ENCODE data around the gene KRT28. TPM values are rescaled to one million over a fixed set of nuclear protein-coding genes. Genes with fewer than 3 reads are reported as not detected.

Gene KRT28
- total and polyA plus RNA-seq, 2 donors (not counting 3 experiments of a cell fraction or from before 2014, with no cell fraction given), result not detected

GRCh38 chr17:40772101-40772500, 27.7 kb downstream of the KRT28 start, which contains the start of gene KRT26:
TSS of gene KRT26 (minus strand) at chr17:40772201. CDS start at chr17:40772113, 88 bp downstream.
- Histone ChIP-seq H3K9ac (replicated peaks; ENCODE audit: extremely low read depth, insufficient read depth, low read length) (no peak within 1 kb of the TSS), H3K4me3 (replicated peaks in 1 of 3; ENCODE audit: insufficient read depth in 1 of 3, low read depth in 1 of 3, low read length in 3 of 3) (no peak within 1 kb of the TSS), H3K9me1 (replicated peaks; ENCODE audit: control insufficient read depth, extremely low read depth, insufficient read depth, low read length) (no peaks in the 10 kb centered on the region), H3K27ac (ENCODE audit: insufficient read depth, low read depth, low read length) (no peak within 1 kb of the TSS), H3K9me3 (replicated peaks; ENCODE audit: control insufficient read depth, insufficient read depth, low read length) (no peaks in the 10 kb centered on the region), H3K4me2 (ENCODE audit: insufficient read depth, low read length) (no peak within 1 kb of the TSS), H3K79me2 (ENCODE audit: control insufficient read depth, insufficient read depth, low read length) (no peaks in the 10 kb centered on the region), H3K4me1 (ENCODE audit: control insufficient read depth, extremely low read depth, insufficient read depth, low read length) (no peaks in the 10 kb centered on the region), H3K36me3 (ENCODE audit: control insufficient read depth in 2 of 2, extremely low read depth in 1 of 2, insufficient read depth in 2 of 2, low read length in 2 of 2) (no peaks in the 10 kb centered on the region), H3K27me3 (ENCODE audit: control insufficient read depth in 2 of 2, insufficient read depth in 2 of 2, low read length in 2 of 2) (peaks cover 6 to 9% of the 10 kb centered on the region in 2 experiments), H2AFZ (ENCODE audit: low read depth, low read length) (no peak within 1 kb of the TSS), H4K20me1 (replicated peaks; ENCODE audit: control insufficient read depth, extremely low read depth, insufficient read depth, low read length) (no peaks in the 10 kb centered on the region)
- FAIRE-seq, result no peak
- TF ChIP-seq MYC (IDR thresholded peaks at IDR 0.05; ENCODE audit: low read depth, low read length) (no peak), FOS (IDR thresholded peaks at IDR 0.05; ENCODE audit: borderline replicate concordance, insufficient read depth, low read length) (no peak), POLR2A (IDR thresholded peaks at IDR 0.05; ENCODE audit: low read depth, low read length) (no peak), EZH2 (IDR thresholded peaks at IDR 0.05; ENCODE audit: borderline replicate concordance, low read depth, low read length, severe bottlenecking) (no peak), GATA2 (IDR thresholded peaks at IDR 0.05; ENCODE audit: insufficient read depth, insufficient read length, low read depth, low read length) (no peak), JUN (IDR thresholded peaks at IDR 0.05; ENCODE audit: borderline replicate concordance, insufficient read depth, insufficient read length, low read depth) (no peak), MAX (IDR thresholded peaks at IDR 0.05; ENCODE audit: insufficient read depth, insufficient read length) (no peak), POLR2AphosphoS5 (IDR thresholded peaks at IDR 0.05; ENCODE audit: insufficient read depth, low read depth, low read length) (no peak), CTCF (IDR thresholded peaks at IDR 0.05; ENCODE audit: extremely low read depth in 1 of 2, insufficient read depth in 1 of 2, low read depth in 1 of 2, low read length in 2 of 2) (no peak)
- intact Hi-C loops (cut with micrococcal nuclease) (no loop called here), dilution Hi-C loops (cut with MboI; ENCODE audit: extremely low pct_ligation_motif_present, low sequenced_read_pairs) (no loop called here)
- BruUV-seq (replicated peaks), result no TSS peak
- ChIA-PET CTCF (no interaction called here), POLR2A (no interaction called here)
- no peak for DNase-seq (ENCODE audit: low read depth, low spot score)

All from endothelial cell of umbilical vein (primary cell).